Heart right ventricle (tissue), 16 donors: ENCODE results near the gene ROR2. TPM values are rescaled to one million over a fixed set of nuclear protein-coding genes. Genes with fewer than 3 reads are reported as not detected.
"Not testable (repeated sequence)": the region's sequence is repeated elsewhere in the genome, so short reads cannot be mapped to it uniquely, and the experiment has no call there.

Experiments
- ATAC-seq, 8 donors: fragments of 200-7000 bp; cut with Tn5 transposase; one replicate each; pipeline ENCODE4 v1.9.1; 2020; ENCODE audit warnings: mild to moderate bottlenecking in 8 of 8, moderate library complexity in 8 of 8, moderate number of reproducible peaks in 1 of 8
- DNase-seq, 2 donors: peaks; one replicate each; pipeline ENCODE4 v3.0.0-alpha.2; 2020
- H3K27ac ChIP-seq, 10 donors: fragments of 200-600 bp; sonication (generic) in 2 of 10; one replicate each; pipeline versions ENCODE4 v1.5.0 to v1.8.0; 2020 to 2022; ENCODE audit warnings: mild to moderate bottlenecking in 3 of 10
- H3K27me3 ChIP-seq, 7 donors: fragments of 200-600 bp; one replicate each; pipeline ENCODE4 v1.8.0; 2021 to 2022; ENCODE audit warnings: mild to moderate bottlenecking in 2 of 7
- H3K36me3 ChIP-seq, 9 donors: fragments of 200-600 bp; sonication (generic) in 1 of 9; one replicate each; pipeline versions ENCODE4 v1.5.0 to v1.8.0; 2020 to 2022; ENCODE audit warnings: mild to moderate bottlenecking in 2 of 9
- H3K4me1 ChIP-seq, 9 donors: fragments of 200-600 bp; sonication (generic) in 1 of 9; one replicate each; pipeline versions ENCODE4 v1.5.0 to v1.8.0; 2020 to 2022; ENCODE audit warnings: mild to moderate bottlenecking in 4 of 9
- H3K4me3 ChIP-seq, 10 donors: fragments of 200-600 bp; sonication (generic) in 2 of 10; one replicate each; pipeline versions ENCODE4 v1.5.0 to v1.8.0; 2020 to 2022; ENCODE audit warnings: mild to moderate bottlenecking in 7 of 10, moderate library complexity in 2 of 10
- H3K9me3 ChIP-seq, 11 donors: fragments of 200-600 bp in 10 of 11; sonication (generic) in 2 of 11; one replicate each; pipeline versions ENCODE4 v1.5.0 to v1.8.0; 2013 to 2022; ENCODE audit warnings: mild to moderate bottlenecking in 2 of 11, control low read depth in 1 of 11, moderate library complexity in 1 of 11
- CTCF ChIP-seq, 9 donors: fragments of 200-600 bp; sonication (generic) in 2 of 9; IDR thresholded peaks; one replicate each; pipeline versions ENCODE4 v1.5.0 to v1.8.0; 2021 to 2022; ENCODE audit warnings: antibody characterized with exemption in 9 of 9, mild to moderate bottlenecking in 5 of 9, moderate library complexity in 1 of 9
- WGBS, 2 donors: extraction: QIAGEN DNeasy Blood & Tissue Kit; methylation state at CpG; one replicate each; pipeline ENCODE4 v1.1.7; 2013; ENCODE audit warnings: inconsistent platforms in 1 of 2; 5-methylcytosine and 5-hydroxymethylcytosine counted together
- intact Hi-C, 10 donors: fragments of 100-400 bp; cut with DNase I; formaldehyde crosslinking; loops; one replicate each; pipeline versions ENCODE4 v1.11.1 to v1.14.2; 2022
- polyA plus RNA-seq, 2 donors: library from polyadenylated mRNA; stranded (reverse); fragments of 200-250 nt; gene quantifications; one replicate each; pipeline ENCODE4 v1.2.3, GENCODE V29; 2013
- total RNA-seq, 10 donors: library from RNA; stranded (reverse); fragmentation: NEBNext Ultra II Directional in 3 of 10; extraction: Animal tissue kit (Norgen Biotek cat#: 25700) in 3 of 10; gene quantifications; one replicate each; pipeline versions ENCODE4 v1.2.1 to v1.2.4, GENCODE V29; 2021 to 2023
- donor health status: Arrhythmogenic right ventricular cardiomyopathy.
- donor health status: ischemic (EF 13 %, LVEDD 7.1; RV severe dilation, severe dysfunction).
- donor health status: healthy with polysubstance abuse.
- donor health status: DM: no; HTN: yes; CAD: no.
- donor health status: DM: no; HTN: no; CAD: no.
- donor health status: ischemic (EF 25% LVEDD 6.9; RV normal size, moderate dysfunction).
- donor health status: ischemic (EF 25% LVEDD 5.7; RV mildly dilated, moderate dysfunction).
- donor health status: healthy.
- donor health status: DM: yes; HTN: yes; CAD: no.
- donor health status: Ischemic cardiomyopathy.
- donor health status: ischemic (EF 35%, LVEDD 5.7; RV mildly dilated, moderate dysfunction).
- donor health status: nonischemic (EF 11% LVEDD 7.7; RV severe dilation, severe dysfunction).
- donor health status: DM: yes; HTN: yes; CAD: no.
- donor health status: PGD.
- donor health status: ischemic (EF 29% LVEDD 5.4; RV normal size, mild dysfunction).
- donor health status: nonischemic (EF 23%, LVEDD 6.1; RV moderate dilation, normal function).

Gene ROR2
- total and polyA plus RNA-seq, 12 donors: 0.11 to 1.4 (median 0.47) TPM

- Histone ChIP-seq H3K27me3 (peaks cover 0 to 52% (median 34%) of the 10 kb centered on the region in 7 donors), H3K4me1 (no peaks in the 10 kb centered on the region), H3K4me3 (no peak overlapping the region), H3K36me3 (no peaks in the 10 kb centered on the region), H3K9me3 (peaks cover 0 to 3% (median 0%) of the 10 kb centered on the region in 11 donors), H3K27ac (no peak overlapping the region)
- TF ChIP-seq CTCF (IDR thresholded peaks at IDR 0.05): no peak
- ATAC-seq (no peak), DNase-seq (no peak)
- WGBS, 2 donors: 73 to 74% methylated on average over 20 of the region's 20 CpGs
- intact Hi-C loops: no loop called here
Observed at GRCh38 chr9:91991721-91992341, 41.8 kb upstream of the ROR2 start.

- 83 to 89% methylated on average over 2 of the region's 2 CpGs for WGBS, 2 donors
- H3K27me3 ChIP-seq: peaks cover 0 to 10% (median under 1%) of the 10 kb centered on the region in 7 donors
- no peaks in the 10 kb centered on the region for H3K36me3 ChIP-seq
- no peak for DNase-seq
- H3K9me3 ChIP-seq: peaks cover 0 to 8% (median 0%) of the 10 kb centered on the region in 11 donors
- no peak overlapping the region for H3K4me3 ChIP-seq
- H3K27ac ChIP-seq: no peak overlapping the region
- no peak for TF ChIP-seq CTCF (IDR thresholded peaks at IDR 0.05)
- no peak for ATAC-seq
- H3K4me1 ChIP-seq: no peaks in the 10 kb centered on the region
- intact Hi-C loops: loop anchor here in 1 of 10 donors (10.0 kb wide), 1 partner anchor 61 kb away; no protein-coding TSS in a partner anchor
Observed at GRCh38 chr9:91986248-91986647, 36.2 kb upstream of the ROR2 start.

DNA sequence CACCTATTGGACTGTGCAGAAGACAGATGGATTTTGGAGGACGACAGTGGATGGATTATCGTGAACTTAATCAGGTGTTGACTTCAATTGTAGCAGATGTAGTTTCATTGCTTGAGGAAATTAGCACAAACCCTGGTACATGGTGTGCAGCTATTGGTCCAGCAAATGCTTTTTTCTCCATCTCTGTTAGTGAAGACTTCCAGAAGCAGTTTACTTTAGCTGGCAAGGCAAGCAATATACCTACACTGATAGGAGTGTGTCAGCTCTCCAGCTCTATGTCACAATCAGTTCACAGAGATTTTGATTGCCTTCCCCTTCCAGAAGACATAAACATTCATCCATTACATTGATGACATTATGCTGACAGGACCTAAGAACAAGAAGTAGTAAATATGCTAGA is 35.7 kb upstream of the ROR2 start:
- ATAC-seq (no peak), DNase-seq (no peak)
- Histone ChIP-seq H3K27ac (no peak overlapping the region), H3K4me3 (no peak overlapping the region), H3K4me1 (no peaks in the 10 kb centered on the region), H3K27me3 (peaks cover 0 to 6% (median 0%) of the 10 kb centered on the region in 7 donors), H3K9me3 (peaks cover 0 to 7% (median 0%) of the 10 kb centered on the region in 11 donors), H3K36me3 (no peaks in the 10 kb centered on the region)
- 76 to 80% methylated on average over 2 of the region's 2 CpGs for WGBS, 2 donors
- intact Hi-C loops: loop anchor here in 1 of 10 donors (10.0 kb wide), 1 partner anchor 61 kb away; no protein-coding TSS in a partner anchor
- TF ChIP-seq CTCF (IDR thresholded peaks at IDR 0.05): no peak

DNA sequence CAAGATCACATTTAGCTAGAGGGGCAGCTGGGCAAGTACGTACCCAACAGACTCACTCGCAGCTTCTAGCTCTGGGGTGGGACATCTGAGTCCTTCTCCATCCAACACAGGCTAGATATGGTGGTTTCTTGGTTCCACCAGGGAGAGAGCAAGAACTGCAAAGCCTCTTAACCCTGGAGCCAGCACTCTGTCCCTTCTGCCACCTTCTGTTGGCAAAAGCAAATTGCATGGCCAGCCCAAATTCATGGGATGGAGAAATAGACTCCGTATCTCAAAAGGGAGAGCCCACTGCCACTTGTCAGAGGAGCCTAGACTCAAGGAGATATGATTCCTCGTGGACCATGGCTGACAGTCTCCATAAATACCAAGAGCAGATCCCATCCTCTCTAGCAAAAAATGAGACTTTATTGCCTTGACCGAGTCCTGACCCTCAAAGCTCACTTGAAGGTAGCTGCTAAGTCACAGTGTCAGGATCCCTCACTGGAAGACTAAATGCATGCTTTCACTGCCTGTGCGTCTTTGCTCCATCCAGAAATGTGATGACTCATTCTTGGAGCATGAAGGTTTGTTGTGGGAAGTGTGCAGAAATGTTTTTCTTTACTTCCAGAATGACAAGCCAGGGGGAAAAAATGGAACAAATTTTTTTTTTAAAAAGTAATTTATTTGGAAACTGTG is 28.8 kb upstream of the ROR2 start:
- intact Hi-C loops: loop anchor here in 1 of 10 donors (5.0 kb wide), 1 partner anchor 202 kb away; no protein-coding TSS in a partner anchor
- no peak overlapping the region for H3K4me3 ChIP-seq
- H3K9me3 ChIP-seq: peaks cover 0 to 5% (median 0%) of the 10 kb centered on the region in 11 donors
- TF ChIP-seq CTCF (IDR thresholded peaks at IDR 0.05): peak in 7 of 9 donors; percentile 25 to 39 (median 32)
- DNase-seq: no peak
- ATAC-seq: no peak
- H3K27me3 ChIP-seq: peaks cover 0 to 5% (median 0%) of the 10 kb centered on the region in 7 donors
- H3K36me3 ChIP-seq: no peaks in the 10 kb centered on the region
- no peaks in the 10 kb centered on the region for H3K4me1 ChIP-seq
- no peak overlapping the region for H3K27ac ChIP-seq
- 45 to 46% methylated on average over 6 of the region's 6 CpGs for WGBS, 2 donors

- H3K9me3 ChIP-seq, H3K4me1 ChIP-seq, H3K27ac ChIP-seq, ATAC-seq, DNase-seq, H3K4me3 ChIP-seq, H3K36me3 ChIP-seq: not testable (repeated sequence)
- intact Hi-C loops: loop anchor here in 1 of 10 donors (5.0 kb wide), 1 partner anchor 198 kb away; no protein-coding TSS in a partner anchor
- peaks cover 0 to 26% (median 11%) of the 10 kb centered on the region in 7 donors for H3K27me3 ChIP-seq
- 88 to 96% methylated on average over 2 of the region's 2 CpGs for WGBS, 2 donors
Observed at GRCh38 chr9:91975254-91975653, 25.2 kb upstream of the ROR2 start.
